ENCODE measurements around the gene PTPRZ1.

DNA sequence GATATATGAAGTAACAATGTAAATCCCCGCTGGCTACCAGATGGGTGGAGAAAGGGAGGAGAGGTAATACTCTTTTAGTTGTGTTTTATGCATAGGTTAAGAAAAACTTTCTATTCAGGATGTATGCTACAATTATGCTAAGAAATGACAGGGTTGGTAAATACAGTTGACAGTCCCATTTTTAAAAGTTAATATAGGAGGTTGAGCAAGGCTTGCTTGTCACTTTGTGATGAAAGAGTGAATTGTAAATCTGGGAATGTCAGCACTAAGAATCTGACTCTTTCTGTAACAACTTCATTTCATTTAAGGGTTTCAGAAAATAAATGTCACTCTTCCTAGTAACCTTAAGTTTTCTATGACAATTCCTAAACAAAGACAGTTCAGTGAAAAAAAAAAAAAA is 59.8 kb downstream of the PTPRZ1 start:
- TF ChIP-seq, protein P1, sequence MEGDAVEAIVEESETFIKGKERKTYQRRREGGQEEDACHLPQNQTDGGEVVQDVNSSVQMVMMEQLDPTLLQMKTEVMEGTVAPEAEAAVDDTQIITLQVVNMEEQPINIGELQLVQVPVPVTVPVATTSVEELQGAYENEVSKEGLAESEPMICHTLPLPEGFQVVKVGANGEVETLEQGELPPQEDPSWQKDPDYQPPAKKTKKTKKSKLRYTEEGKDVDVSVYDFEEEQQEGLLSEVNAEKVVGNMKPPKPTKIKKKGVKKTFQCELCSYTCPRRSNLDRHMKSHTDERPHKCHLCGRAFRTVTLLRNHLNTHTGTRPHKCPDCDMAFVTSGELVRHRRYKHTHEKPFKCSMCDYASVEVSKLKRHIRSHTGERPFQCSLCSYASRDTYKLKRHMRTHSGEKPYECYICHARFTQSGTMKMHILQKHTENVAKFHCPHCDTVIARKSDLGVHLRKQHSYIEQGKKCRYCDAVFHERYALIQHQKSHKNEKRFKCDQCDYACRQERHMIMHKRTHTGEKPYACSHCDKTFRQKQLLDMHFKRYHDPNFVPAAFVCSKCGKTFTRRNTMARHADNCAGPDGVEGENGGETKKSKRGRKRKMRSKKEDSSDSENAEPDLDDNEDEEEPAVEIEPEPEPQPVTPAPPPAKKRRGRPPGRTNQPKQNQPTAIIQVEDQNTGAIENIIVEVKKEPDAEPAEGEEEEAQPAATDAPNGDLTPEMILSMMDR (IDR thresholded peaks at IDR 0.05): no peak
- no peak for TF ChIP-seq POLR2A (IDR thresholded peaks at IDR 0.05)
